A549 (cell line): ENCODE results near the gene WDR38. TPM values are rescaled to one million over a fixed set of nuclear protein-coding genes. Genes with fewer than 3 reads are reported as not detected.

Experiments used
- ATAC-seq, 2 experiments: fragments of 200-7000 bp in 1 of 2; fragments of >200 bp in 1 of 2; cut with Nextera tagmentation in 1 of 2; cut with Tn5 transposase in 1 of 2; 3 replicates each; pipeline versions ENCODE4 v1.8.0 to v1.9.1; 2018 to 2020; ENCODE audit warnings: mild to moderate bottlenecking in 1 of 2, moderate library complexity in 1 of 2
- CTCF ChIA-PET: fragments of 300-600 bp; sonication (Branson Sonifier 250); formaldehyde crosslinking; extraction: SDS; loops from one replicate; lab custom pipeline; 2021; ENCODE audit warnings: antibody characterized with exemption, inconsistent platforms; lab: Yijun Ruan, JAX
- POLR2A ChIA-PET: fragments of 350-600 bp; formaldehyde crosslinking; extraction: SDS; loops from one replicate; lab custom pipeline; 2021; ENCODE audit warnings: antibody characterized with exemption, inconsistent platforms; lab: Yijun Ruan, JAX
- DNase-seq, 2 experiments: peaks; one replicate each; pipeline versions ENCODE4 v3.0.0 to v3.0.0-alpha.2; 2011 to 2016; ENCODE audit warnings: low read depth in 1 of 2, low spot score in 1 of 2
- FAIRE-seq: peaks from 2 replicates; lab custom pipeline; 2011; peaks lifted over from hg19 to GRCh38; lab: Jason Lieb, UNC
- H3K27ac ChIP-seq, 2 experiments: fragments of >200 bp; sonication (Bioruptor Twin); formaldehyde crosslinking; 3 replicates each; pipeline ENCODE4 v1.5.1; 2016 to 2017
- H3K4me1 ChIP-seq: fragments of >200 bp; sonication (Bioruptor Twin); formaldehyde crosslinking; 3 replicates; pipeline ENCODE4 v1.6.1; 2016
- H3K4me2 ChIP-seq: fragments of >200 bp; sonication (Bioruptor Twin); formaldehyde crosslinking; 3 replicates; pipeline ENCODE4 v1.6.1; 2016
- H3K4me3 ChIP-seq: fragments of >200 bp; sonication (Bioruptor Twin); formaldehyde crosslinking; 3 replicates; pipeline ENCODE4 v1.5.1; 2016
- H3K9me3 ChIP-seq: fragments of >200 bp; sonication (Bioruptor Twin); formaldehyde crosslinking; 3 replicates; pipeline ENCODE4 v1.6.1; 2016
- BHLHE40 ChIP-seq: IDR thresholded peaks from 2 replicates; pipeline ENCODE4 v1.6.1; 2012; ENCODE audit warnings: low read depth, low read length, inconsistent platforms
- CBX8 ChIP-seq: fragments of 200-600 bp; sonication (generic); IDR thresholded peaks from 2 replicates; pipeline ENCODE4 v1.6.1; 2016
- CEBPB ChIP-seq, 2 experiments: fragments of >200 bp in 1 of 2; sonication (Bioruptor Twin) in 1 of 2; formaldehyde crosslinking in 1 of 2; IDR thresholded peaks; 2 replicates each; pipeline ENCODE4 v1.6.1; 2012 to 2016
- CHD2 ChIP-seq: fragments of 150-350 bp; IDR thresholded peaks from 2 replicates; pipeline ENCODE4 v1.6.1; 2014; ENCODE audit warnings: low read length; ENCODE audit not compliant: partially characterized antibody
- CHD4 ChIP-seq: fragments of 200-600 bp; sonication (generic); IDR thresholded peaks from 2 replicates; pipeline ENCODE4 v1.6.1; 2016; ENCODE audit warnings: antibody characterized with exemption, mild to moderate bottlenecking, borderline replicate concordance
- EHF ChIP-seq: fragments of 250-450 bp; sonication (Bioruptor Pico); IDR thresholded peaks from 2 replicates; pipeline ENCODE4 v1.5.0; 2020; ENCODE audit warnings: mild to moderate bottlenecking
- EHMT2 ChIP-seq: fragments of 200-600 bp; sonication (generic); IDR thresholded peaks from 2 replicates; pipeline ENCODE4 v1.6.1; 2016; ENCODE audit warnings: antibody characterized with exemption, low read depth, mild to moderate bottlenecking, moderate library complexity
- EP300 ChIP-seq, 2 experiments: fragments of >200 bp; sonication (Bioruptor Twin); formaldehyde crosslinking; IDR thresholded peaks; 2 replicates in 1 of 2; 3 replicates in 1 of 2; pipeline ENCODE4 v1.6.1; 2016 to 2017
- ESRRA ChIP-seq: fragments of 150-350 bp; IDR thresholded peaks from 2 replicates; pipeline ENCODE4 v1.6.1; 2014; ENCODE audit warnings: mild to moderate bottlenecking, low read length, borderline replicate concordance
- FOSB ChIP-seq: fragments of 250-450 bp; sonication (Bioruptor Pico); IDR thresholded peaks from 2 replicates; pipeline ENCODE4 v1.5.0; 2020; ENCODE audit warnings: mild to moderate bottlenecking, moderate library complexity
- HMGXB4 ChIP-seq: fragments of 250-450 bp; sonication (Bioruptor Pico); IDR thresholded peaks from 2 replicates; pipeline ENCODE4 v1.5.0; 2021; ENCODE audit warnings: mild to moderate bottlenecking, moderate library complexity, borderline replicate concordance
- HOXA7 ChIP-seq: fragments of 250-450 bp; sonication (Bioruptor Pico); IDR thresholded peaks from 2 replicates; pipeline ENCODE4 v1.5.0; 2020; ENCODE audit warnings: mild to moderate bottlenecking, moderate library complexity
- KDM5A ChIP-seq: fragments of 200-600 bp; sonication (generic); IDR thresholded peaks from 2 replicates; pipeline ENCODE4 v1.6.1; 2016; ENCODE audit warnings: antibody characterized with exemption, mild to moderate bottlenecking
- MAFK ChIP-seq: fragments of 450-650 bp; IDR thresholded peaks from 2 replicates; pipeline ENCODE4 v1.6.1; 2014; ENCODE audit not compliant: partially characterized antibody
- NFE2L2 ChIP-seq: fragments of 150-350 bp; conservative IDR thresholded peaks from 2 replicates; pipeline ENCODE4 v1.6.1; 2014; ENCODE audit warnings: low read length
- NPAS2 ChIP-seq: fragments of 250-450 bp; sonication (Bioruptor Pico); IDR thresholded peaks from 2 replicates; pipeline ENCODE4 v1.8.0; 2022; ENCODE audit warnings: mild to moderate bottlenecking, moderate library complexity, borderline replicate concordance
- POLR2AphosphoS2 ChIP-seq: conservative IDR thresholded peaks from 2 replicates; pipeline ENCODE4 v1.6.1; 2012; ENCODE audit warnings: low read length, improper control_type of control experiment, inconsistent platforms
- ZFP36 ChIP-seq: fragments of 450-650 bp; IDR thresholded peaks from 2 replicates; pipeline ENCODE4 v1.6.1; 2014; ENCODE audit warnings: borderline replicate concordance; ENCODE audit not compliant: partially characterized antibody
- WGBS: methylation state at CpG from one replicate; pipeline ENCODE4 v1.1.6; 2017; ENCODE audit errors: missing lambda C conversion rate; 5-methylcytosine and 5-hydroxymethylcytosine counted together
- polyA plus RNA-seq, 4 experiments: library from polyadenylated mRNA; depleted of rRNA in 3 of 4; stranded (reverse); fragments of >200 nt; fragmentation: RNase III in 1 of 4; extraction: RNeasy Plus Mini Kit Qiagen cat#74134 plus additional on column Dnase treatment in 1 of 4; gene quantifications; 2 replicates in 3 of 4; 3 replicates in 1 of 4; pipeline ENCODE4 v1.2.3, GENCODE V29; 2011 to 2017
- small RNA-seq, 6 experiments: library from RNA; depleted of rRNA; stranded (forward); fragments of <200 nt; gene quantifications; one replicate each; pipeline ENCODE3, GENCODE V24; 2012
- TF ChIP-seq, protein P1 (sequence below): fragments of 450-650 bp; IDR thresholded peaks from 2 replicates; pipeline ENCODE4 v1.6.1; 2014; ENCODE audit warnings: antibody characterized with exemption
- TF ChIP-seq, protein P2 (sequence below): fragments of >200 bp; sonication (Bioruptor Twin); formaldehyde crosslinking; IDR thresholded peaks from 3 replicates; pipeline ENCODE4 v1.5.1; 2016

WDR38 gene
- polyA plus RNA-seq, 2 of the 4 experiments (the other 2 are of a cell fraction) = not detected

DNA sequence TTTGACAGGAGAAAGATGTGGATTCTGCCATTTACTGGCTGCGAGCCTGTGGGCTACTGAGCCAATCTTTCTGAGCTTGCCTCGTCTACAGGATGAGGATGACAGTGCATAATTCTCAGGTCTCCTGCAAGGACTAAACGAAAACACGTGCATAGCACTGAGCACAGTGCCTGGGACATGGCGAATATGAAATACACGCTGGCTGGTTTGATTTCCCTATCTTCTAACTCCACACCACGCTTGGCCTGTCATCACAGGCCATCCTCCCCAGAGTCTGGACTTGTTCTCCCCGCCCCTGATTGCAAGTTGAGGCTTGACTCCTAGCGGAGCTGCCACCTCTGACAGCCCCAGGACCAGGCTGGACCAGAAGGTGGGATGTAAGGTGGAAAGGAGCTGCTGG, 46.6 kb downstream of the WDR38 start:
- no peak for DNase-seq
- WGBS = 92% methylated on average over 9 of the region's 9 CpGs
- CTCF ChIA-PET = interaction anchor here (1.0 to 2.1 kb wide), 5 partner anchors 10 to 128 kb away, joined by 3 to 5 read pairs (median 3); partner anchors contain the start of gene OLFML2A
- POLR2A ChIA-PET = no interaction called here
- FAIRE-seq = no peak
- H3K4me1 ChIP-seq = no peaks in the 10 kb centered on the region; the same call in 2 of the 3 replicates
- ATAC-seq = no peak
- no peak for TF ChIP-seq POLR2AphosphoS2
- TF ChIP-seq MAFK = peak; percentile 31
- TF ChIP-seq, protein P1, sequence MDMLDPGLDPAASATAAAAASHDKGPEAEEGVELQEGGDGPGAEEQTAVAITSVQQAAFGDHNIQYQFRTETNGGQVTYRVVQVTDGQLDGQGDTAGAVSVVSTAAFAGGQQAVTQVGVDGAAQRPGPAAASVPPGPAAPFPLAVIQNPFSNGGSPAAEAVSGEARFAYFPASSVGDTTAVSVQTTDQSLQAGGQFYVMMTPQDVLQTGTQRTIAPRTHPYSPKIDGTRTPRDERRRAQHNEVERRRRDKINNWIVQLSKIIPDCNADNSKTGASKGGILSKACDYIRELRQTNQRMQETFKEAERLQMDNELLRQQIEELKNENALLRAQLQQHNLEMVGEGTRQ = no peak
- TF ChIP-seq, all 56 proteins: peak for 1
- H3K27ac ChIP-seq = no peak overlapping the region
- H3K4me3 ChIP-seq = no peak overlapping the region
- H3K4me2 ChIP-seq = no peak overlapping the region
- no peaks in the 10 kb centered on the region for H3K9me3 ChIP-seq

DNA sequence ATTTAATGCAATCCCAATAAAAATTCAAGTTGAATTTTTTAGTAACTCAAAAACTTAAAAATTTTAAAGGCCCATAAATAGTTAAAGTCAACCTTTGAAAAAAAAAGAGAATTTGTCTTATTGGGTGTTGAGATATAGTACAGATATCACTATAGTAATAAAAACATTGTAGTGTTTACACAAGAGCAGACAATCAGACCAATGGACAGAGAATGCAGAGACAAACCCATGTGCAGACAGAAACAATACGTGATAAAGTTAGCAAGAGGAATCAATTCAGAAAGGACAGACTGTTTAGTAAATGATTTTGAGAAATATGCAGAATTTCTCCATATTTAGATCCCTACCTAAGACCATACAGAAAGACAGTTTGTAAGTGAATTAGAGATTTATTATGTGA, 53.7 kb downstream of the WDR38 start:
- no peak for FAIRE-seq
- CTCF ChIA-PET = no interaction called here
- WGBS = 91% methylated on average over 1 of the region's 1 CpG

More for the DNA sequence above, 53.7 kb downstream of the WDR38 start:
- Histone ChIP-seq H3K27ac (no peak overlapping the region), H3K4me1 (no peaks in the 10 kb centered on the region), H3K4me3 (no peak overlapping the region), H3K4me2 (no peak overlapping the region), H3K9me3 (no peaks in the 10 kb centered on the region)
- POLR2A ChIA-PET = no interaction called here
- TF ChIP-seq CEBPB (IDR thresholded peaks at IDR 0.05) (no peak), ESRRA (no peak), HOXA7 (no peak), EHF (no peak), CHD4 (no peak), CHD2 (no peak), NPAS2 (CRISPR knock-in tag) (no peak), EP300 (IDR thresholded peaks at IDR 0.05) (no peak), FOSB (CRISPR knock-in tag) (no peak), HMGXB4 (CRISPR knock-in tag) (no peak), CBX8 (no peak), NFE2L2 (no peak), BHLHE40 (no peak), EHMT2 (no peak), ZFP36 (no peak), KDM5A (no peak)
- TF ChIP-seq, protein P2, sequence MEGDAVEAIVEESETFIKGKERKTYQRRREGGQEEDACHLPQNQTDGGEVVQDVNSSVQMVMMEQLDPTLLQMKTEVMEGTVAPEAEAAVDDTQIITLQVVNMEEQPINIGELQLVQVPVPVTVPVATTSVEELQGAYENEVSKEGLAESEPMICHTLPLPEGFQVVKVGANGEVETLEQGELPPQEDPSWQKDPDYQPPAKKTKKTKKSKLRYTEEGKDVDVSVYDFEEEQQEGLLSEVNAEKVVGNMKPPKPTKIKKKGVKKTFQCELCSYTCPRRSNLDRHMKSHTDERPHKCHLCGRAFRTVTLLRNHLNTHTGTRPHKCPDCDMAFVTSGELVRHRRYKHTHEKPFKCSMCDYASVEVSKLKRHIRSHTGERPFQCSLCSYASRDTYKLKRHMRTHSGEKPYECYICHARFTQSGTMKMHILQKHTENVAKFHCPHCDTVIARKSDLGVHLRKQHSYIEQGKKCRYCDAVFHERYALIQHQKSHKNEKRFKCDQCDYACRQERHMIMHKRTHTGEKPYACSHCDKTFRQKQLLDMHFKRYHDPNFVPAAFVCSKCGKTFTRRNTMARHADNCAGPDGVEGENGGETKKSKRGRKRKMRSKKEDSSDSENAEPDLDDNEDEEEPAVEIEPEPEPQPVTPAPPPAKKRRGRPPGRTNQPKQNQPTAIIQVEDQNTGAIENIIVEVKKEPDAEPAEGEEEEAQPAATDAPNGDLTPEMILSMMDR = no peak
- DNase-seq (no peak), ATAC-seq (no peak)

Small RNAs within 50 kb of the gene (small RNA-seq; reads per million reads assigned to genes)
- 0 reads per million in 6 experiments for gene RNU4-82P

Other genes with a start within 250 kb of the WDR38 start
- 3.3 and 4.1 TPM in 2 replicates for gene NR6A1, start 82.1 kb upstream of the WDR38 start, polyA plus RNA-seq (2011; rRNA removed)
- gene NR6A1, start 82.1 kb upstream of the WDR38 start, polyA plus RNA-seq (2017; fragmentation: RNase III; extraction: RNeasy Plus Mini Kit Qiagen cat#74134 plus additional on column Dnase treatment) = 1.7 to 1.8 TPM (median 1.7 TPM) in 3 replicates
- gene OLFML2A, start 76.3 kb upstream of the WDR38 start, polyA plus RNA-seq (2011; rRNA removed) = 8.2 and 11.8 TPM in 2 replicates
- gene OLFML2A, start 76.3 kb upstream of the WDR38 start, polyA plus RNA-seq (2017; fragmentation: RNase III; extraction: RNeasy Plus Mini Kit Qiagen cat#74134 plus additional on column Dnase treatment) = 11.3 to 16.2 TPM (median 14.5 TPM) in 3 replicates
- gene RPL35, start 8.5 kb downstream of the WDR38 start, polyA plus RNA-seq (2011; rRNA removed) = 3,076 and 3,452 TPM in 2 replicates
- 2,179 to 2,449 TPM (median 2,307 TPM) in 3 replicates for gene RPL35, start 8.5 kb downstream of the WDR38 start, polyA plus RNA-seq (2017; fragmentation: RNase III; extraction: RNeasy Plus Mini Kit Qiagen cat#74134 plus additional on column Dnase treatment)
- gene ARPC5L, start 8.7 kb downstream of the WDR38 start, polyA plus RNA-seq (2011; rRNA removed) = 44.9 and 62.8 TPM in 2 replicates
- 59.4 to 65.6 TPM (median 59.9 TPM) in 3 replicates for gene ARPC5L, start 8.7 kb downstream of the WDR38 start, polyA plus RNA-seq (2017; fragmentation: RNase III; extraction: RNeasy Plus Mini Kit Qiagen cat#74134 plus additional on column Dnase treatment)
- 19.4 and 29.5 TPM in 2 replicates for gene GOLGA1, start 87.6 kb downstream of the WDR38 start, polyA plus RNA-seq (2011; rRNA removed)
- gene GOLGA1, start 87.6 kb downstream of the WDR38 start, polyA plus RNA-seq (2017; fragmentation: RNase III; extraction: RNeasy Plus Mini Kit Qiagen cat#74134 plus additional on column Dnase treatment) = 10.0 to 10.9 TPM (median 10.5 TPM) in 3 replicates